PFSK-1 (cell line): ENCODE data around the gene TMEM95.
A peak's percentile ranks its signal among the peaks of the same experiment; 100 is the strongest.

ENCODE experiments used
- FOXP2 ChIP-seq: optimal IDR thresholded peaks from 2 replicates; pipeline ENCODE3; 2011; ENCODE audit warnings: borderline replicate concordance, control low read depth, inconsistent platforms; ENCODE audit not compliant: insufficient read depth; ENCODE audit errors: extremely low read length, extremely low read depth
- POLR2AphosphoS5 ChIP-seq: IDR thresholded peaks from 2 replicates; pipeline ENCODE4 v1.6.1; 2012; ENCODE audit warnings: low read depth, mild to moderate bottlenecking, control low read depth, low read length, moderate library complexity
- SIN3A ChIP-seq: IDR thresholded peaks from 2 replicates; pipeline ENCODE4 v1.6.1; 2012; ENCODE audit warnings: mild to moderate bottlenecking, low read length, moderate library complexity, borderline replicate concordance; ENCODE audit not compliant: insufficient read depth
- TAF1 ChIP-seq: IDR thresholded peaks from 2 replicates; pipeline ENCODE4 v1.6.1; 2012; ENCODE audit warnings: low read length, control low read depth, borderline replicate concordance; ENCODE audit not compliant: insufficient read depth
- TF ChIP-seq, protein P1 (sequence below), 2 experiments: IDR thresholded peaks; 2 replicates each; pipeline versions ENCODE4 v1.6.1 to v1.8.0; 2011 to 2012; ENCODE audit warnings: low read depth in 2 of 2, low read length in 2 of 2, control low read depth in 1 of 2, inconsistent platforms in 1 of 2, mild to moderate bottlenecking in 1 of 2, moderate library complexity in 1 of 2; ENCODE audit not compliant: insufficient read depth in 1 of 2

Gene TMEM95

DNA sequence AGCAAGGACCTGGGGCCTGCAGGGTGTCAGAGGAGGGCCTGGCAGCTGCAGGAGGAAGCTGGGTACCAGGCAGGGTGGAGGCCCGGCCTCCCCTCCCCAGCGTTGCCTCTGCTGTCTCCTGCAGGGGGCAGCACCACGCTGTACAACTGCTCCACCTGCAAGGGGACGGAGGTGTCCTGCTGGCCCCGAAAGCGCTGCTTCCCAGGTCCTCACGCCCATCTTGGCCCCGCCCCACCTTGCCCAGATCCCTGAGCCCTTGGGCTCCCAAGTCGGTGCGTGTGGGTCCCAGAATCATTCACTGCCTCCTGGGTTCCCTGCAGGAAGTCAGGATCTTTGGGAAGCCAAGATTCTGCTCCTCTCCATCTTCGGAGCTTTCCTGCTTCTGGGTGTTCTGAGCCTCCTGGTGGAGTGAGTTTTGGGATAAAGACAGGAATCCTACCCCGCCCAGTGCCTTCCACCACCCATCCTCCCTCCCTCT is 1.2 kb downstream of the TMEM95 start:
- TF ChIP-seq SIN3A (no peak), FOXP2 (peak; percentile 95), POLR2AphosphoS5 (no peak), TAF1 (no peak)
- TF ChIP-seq, protein P1, sequence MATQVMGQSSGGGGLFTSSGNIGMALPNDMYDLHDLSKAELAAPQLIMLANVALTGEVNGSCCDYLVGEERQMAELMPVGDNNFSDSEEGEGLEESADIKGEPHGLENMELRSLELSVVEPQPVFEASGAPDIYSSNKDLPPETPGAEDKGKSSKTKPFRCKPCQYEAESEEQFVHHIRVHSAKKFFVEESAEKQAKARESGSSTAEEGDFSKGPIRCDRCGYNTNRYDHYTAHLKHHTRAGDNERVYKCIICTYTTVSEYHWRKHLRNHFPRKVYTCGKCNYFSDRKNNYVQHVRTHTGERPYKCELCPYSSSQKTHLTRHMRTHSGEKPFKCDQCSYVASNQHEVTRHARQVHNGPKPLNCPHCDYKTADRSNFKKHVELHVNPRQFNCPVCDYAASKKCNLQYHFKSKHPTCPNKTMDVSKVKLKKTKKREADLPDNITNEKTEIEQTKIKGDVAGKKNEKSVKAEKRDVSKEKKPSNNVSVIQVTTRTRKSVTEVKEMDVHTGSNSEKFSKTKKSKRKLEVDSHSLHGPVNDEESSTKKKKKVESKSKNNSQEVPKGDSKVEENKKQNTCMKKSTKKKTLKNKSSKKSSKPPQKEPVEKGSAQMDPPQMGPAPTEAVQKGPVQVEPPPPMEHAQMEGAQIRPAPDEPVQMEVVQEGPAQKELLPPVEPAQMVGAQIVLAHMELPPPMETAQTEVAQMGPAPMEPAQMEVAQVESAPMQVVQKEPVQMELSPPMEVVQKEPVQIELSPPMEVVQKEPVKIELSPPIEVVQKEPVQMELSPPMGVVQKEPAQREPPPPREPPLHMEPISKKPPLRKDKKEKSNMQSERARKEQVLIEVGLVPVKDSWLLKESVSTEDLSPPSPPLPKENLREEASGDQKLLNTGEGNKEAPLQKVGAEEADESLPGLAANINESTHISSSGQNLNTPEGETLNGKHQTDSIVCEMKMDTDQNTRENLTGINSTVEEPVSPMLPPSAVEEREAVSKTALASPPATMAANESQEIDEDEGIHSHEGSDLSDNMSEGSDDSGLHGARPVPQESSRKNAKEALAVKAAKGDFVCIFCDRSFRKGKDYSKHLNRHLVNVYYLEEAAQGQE (IDR thresholded peaks at IDR 0.05; ENCODE audit: insufficient read depth in 1 of 2, low read depth in 2 of 2, low read length in 2 of 2): no peak

DNA sequence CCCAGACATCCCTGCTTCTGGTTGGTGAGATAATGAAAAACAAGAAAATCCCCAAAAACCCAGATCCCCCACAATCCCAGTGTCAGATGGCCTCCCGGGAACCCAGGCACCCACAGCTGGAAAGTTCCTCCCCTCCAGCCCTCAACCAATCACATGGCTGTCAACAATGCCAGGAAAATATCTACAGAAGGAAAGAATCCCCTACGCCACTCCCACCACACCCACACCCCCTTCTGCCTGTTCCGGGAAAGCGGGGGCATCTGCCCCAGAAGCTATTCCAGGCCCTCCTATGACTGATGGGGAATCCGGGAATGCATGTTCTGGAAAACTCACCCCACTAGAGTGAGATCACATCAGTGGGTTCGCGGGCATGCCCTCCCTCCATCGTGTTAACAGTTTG is 1.8 kb downstream of the TMEM95 start:
- TF ChIP-seq FOXP2 (no peak), SIN3A (no peak), TAF1 (no peak), POLR2AphosphoS5 (no peak)
- TF ChIP-seq, protein P1 (IDR thresholded peaks at IDR 0.05; ENCODE audit: insufficient read depth in 1 of 2, low read depth in 2 of 2, low read length in 2 of 2): no peak

DNA sequence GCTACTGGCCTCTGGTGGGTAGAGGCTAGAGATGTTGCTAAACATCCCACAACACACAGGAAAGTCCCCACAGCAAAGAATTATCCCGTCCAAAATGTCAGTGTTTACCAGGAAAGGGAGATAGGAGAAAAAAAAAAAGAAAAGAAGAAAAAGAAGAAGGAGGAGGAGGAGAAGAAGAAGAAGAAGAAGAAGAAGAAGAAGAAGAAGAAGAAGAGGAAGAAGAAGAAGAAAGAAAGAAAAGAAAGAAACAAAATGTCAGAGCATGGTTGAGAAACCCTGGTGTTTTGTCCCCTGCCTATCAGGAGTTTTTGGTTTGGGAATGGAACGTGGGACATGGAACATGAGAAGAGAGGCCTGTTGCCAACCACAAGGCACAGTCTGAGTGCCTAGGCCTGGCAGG is 2.4 kb downstream of the TMEM95 start:
- no peak for TF ChIP-seq FOXP2
- no peak for TF ChIP-seq SIN3A
- TF ChIP-seq, protein P1 (IDR thresholded peaks at IDR 0.05; ENCODE audit: insufficient read depth in 1 of 2, low read depth in 2 of 2, low read length in 2 of 2): no peak
- no peak for TF ChIP-seq TAF1
- TF ChIP-seq POLR2AphosphoS5: no peak

DNA sequence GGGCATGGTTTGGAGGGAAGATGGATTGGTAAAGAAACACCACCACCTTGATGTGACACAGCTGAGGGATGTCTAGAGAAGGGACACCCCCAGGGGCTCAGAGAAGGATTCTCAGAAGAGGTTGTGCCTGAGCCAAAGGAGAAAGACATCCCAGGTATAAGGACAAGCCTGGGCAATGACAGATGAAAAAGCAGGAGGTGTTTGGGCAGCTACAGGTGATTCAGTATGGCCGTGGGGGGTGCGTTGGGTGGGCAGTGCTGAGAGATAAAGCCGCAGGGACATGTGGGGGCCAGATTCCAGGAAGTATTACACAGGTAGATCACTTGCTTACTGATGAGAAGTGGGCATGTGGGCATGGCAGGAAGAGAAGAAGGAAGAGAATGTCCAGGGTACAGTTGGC is 7.0 kb downstream of the TMEM95 start:
- TF ChIP-seq TAF1 (no peak), POLR2AphosphoS5 (no peak), SIN3A (no peak), FOXP2 (no peak)
- TF ChIP-seq, protein P1 (IDR thresholded peaks at IDR 0.05; ENCODE audit: insufficient read depth in 1 of 2, low read depth in 2 of 2, low read length in 2 of 2): no peak

DNA sequence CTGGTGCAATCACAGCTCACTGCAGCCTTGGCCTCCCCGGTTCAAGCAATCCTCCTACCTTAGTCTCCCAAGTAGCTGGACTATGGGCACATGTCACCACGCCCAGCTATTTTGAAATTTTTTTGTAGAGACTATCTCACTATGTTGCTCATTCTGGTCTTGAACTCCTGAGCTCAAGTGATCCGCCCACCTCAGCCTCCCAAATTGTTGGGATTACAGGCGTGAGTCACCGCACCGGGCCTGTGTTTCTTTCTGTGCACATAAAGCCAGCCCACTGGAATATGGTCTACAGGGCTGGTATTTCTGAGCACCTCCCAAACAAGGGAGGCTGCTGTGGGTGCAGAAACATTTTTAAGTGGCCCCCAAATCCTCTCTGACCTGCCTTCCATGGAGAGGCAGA is 8.4 kb downstream of the TMEM95 start:
- TF ChIP-seq TAF1 (no peak), POLR2AphosphoS5 (no peak), FOXP2 (no peak), SIN3A (no peak)
- TF ChIP-seq, protein P1 (IDR thresholded peaks at IDR 0.05; ENCODE audit: insufficient read depth in 1 of 2, low read depth in 2 of 2, low read length in 2 of 2): no peak
